SK-N-SH (cell line): ENCODE data around the gene KIRREL2.

Source experiments
- CTCF ChIP-seq: fragments of 200-600 bp; sonication (generic); IDR thresholded peaks from 2 replicates; pipeline ENCODE4 v1.6.1; 2017; ENCODE audit warnings: antibody characterized with exemption, mild to moderate bottlenecking, moderate library complexity
- FOSL2 ChIP-seq: IDR thresholded peaks from 2 replicates; pipeline ENCODE4 v1.4.0; 2012; ENCODE audit warnings: low read depth, mild to moderate bottlenecking, moderate library complexity, borderline replicate concordance
- POLR2AphosphoS5 ChIP-seq: IDR thresholded peaks from 2 replicates; pipeline ENCODE4 v1.6.1; 2012; ENCODE audit warnings: low read depth, low read length
- REST ChIP-seq: IDR thresholded peaks from 2 replicates; pipeline ENCODE4 v1.6.1; 2012; ENCODE audit warnings: mild to moderate bottlenecking, low read depth, low read length, moderate library complexity
- RFX5 ChIP-seq: IDR thresholded peaks from 2 replicates; pipeline ENCODE4 v1.6.1; 2012; ENCODE audit warnings: mild to moderate bottlenecking, improper control_type of control experiment, low read length
- SIN3A ChIP-seq: IDR thresholded peaks from 2 replicates; pipeline ENCODE4 v1.6.1; 2012; ENCODE audit warnings: low read depth, mild to moderate bottlenecking, low read length, moderate library complexity, borderline replicate concordance

- no peak for TF ChIP-seq FOSL2
- TF ChIP-seq CTCF = no peak
- TF ChIP-seq RFX5 = no peak
- no peak for TF ChIP-seq SIN3A
- TF ChIP-seq REST = no peak
- no peak for TF ChIP-seq POLR2AphosphoS5
These were observed 12.2 kb downstream of the KIRREL2 start for GRCh38 chr19:35868823-35869326.
